Thymus (tissue), 11 donors: ENCODE measurements around the gene PET100. TPM values are rescaled to one million over a fixed set of nuclear protein-coding genes. Genes with fewer than 3 reads are reported as not detected.

Source experiments
- DNase-seq, 9 donors: peaks; one replicate each; pipeline ENCODE4 v3.0.0-alpha.2; 2013; ENCODE audit warnings: low spot score in 9 of 9, low read depth in 6 of 9, missing footprints in 1 of 9
- H3K27ac ChIP-seq, 2 donors: one replicate each; pipeline ENCODE4 v1.5.1; 2013; ENCODE audit warnings: control low read depth in 1 of 2, low read depth in 1 of 2, low read length in 1 of 2, mild to moderate bottlenecking in 1 of 2, moderate library complexity in 1 of 2
- H3K27me3 ChIP-seq, 2 donors: one replicate each; pipeline ENCODE4 v1.5.1; 2013; ENCODE audit warnings: low read length in 1 of 2; ENCODE audit not compliant: control insufficient read depth in 2 of 2, insufficient read depth in 1 of 2
- H3K36me3 ChIP-seq, 2 donors: one replicate each; pipeline ENCODE4 v1.5.1; 2013; ENCODE audit warnings: low read length in 1 of 2, mild to moderate bottlenecking in 1 of 2, moderate library complexity in 1 of 2; ENCODE audit not compliant: control insufficient read depth in 2 of 2, insufficient read depth in 2 of 2
- H3K4me1 ChIP-seq, 2 donors: one replicate each; pipeline ENCODE4 v1.5.1; 2013; ENCODE audit warnings: low read length in 2 of 2; ENCODE audit not compliant: control insufficient read depth in 2 of 2, insufficient read depth in 2 of 2
- H3K4me3 ChIP-seq, 2 donors: one replicate each; pipeline ENCODE4 v1.5.1; 2013; ENCODE audit warnings: low read length in 2 of 2, control low read depth in 1 of 2, mild to moderate bottlenecking in 1 of 2
- H3K9me3 ChIP-seq, 2 donors: one replicate each; pipeline ENCODE4 v1.5.1; 2013; ENCODE audit warnings: low read length in 1 of 2, mild to moderate bottlenecking in 1 of 2; ENCODE audit not compliant: control insufficient read depth in 2 of 2, insufficient read depth in 1 of 2
- whole genome bisulfite sequencing: extraction: QIAGEN DNeasy Blood & Tissue Kit; methylation state at CpG from one replicate; pipeline ENCODE4 v1.1.7; 2013; 5-methylcytosine and 5-hydroxymethylcytosine counted together
- polyA plus RNA-seq: library from polyadenylated mRNA; stranded (reverse); fragments of 200-250 nt; gene quantifications from one replicate; pipeline ENCODE4 v1.2.3, GENCODE V29; 2013
- total RNA-seq: library from RNA; stranded (reverse); fragments of 120-200 nt; gene quantifications from one replicate; pipeline ENCODE4 v1.2.4, GENCODE V29; 2013
- donor health status: healthy.

The PET100 gene
- total and polyA plus RNA-seq, 2 donors: 143 to 216 TPM

GRCh38 chr19:7677669-7678311, 48.2 kb downstream of the PET100 start:
- 53% methylated on average over 12 of the region's 12 CpGs for WGBS
- no peak overlapping the region for H3K4me3 ChIP-seq
- H3K27ac ChIP-seq: no peak overlapping the region

GRCh38 chr19:7678971-7679751, 49.6 kb downstream of the PET100 start:
- Histone ChIP-seq H3K27ac (peak overlapping the region; percentile 72 to 92), H3K36me3 (peaks cover 12 to 17% of the 10 kb centered on the region in 2 donors), H3K4me3 (no peak overlapping the region), H3K4me1 (peaks cover 44 to 67% of the 10 kb centered on the region in 2 donors), H3K9me3 (peaks cover 0 to 7% of the 10 kb centered on the region in 2 donors), H3K27me3 (peaks cover 0 to 22% of the 10 kb centered on the region in 2 donors)
- 41% methylated on average over 30 of the region's 30 CpGs for WGBS
- peak in 7 of 9 donors; percentile 60 to 90 (median 79) for DNase-seq

More at GRCh38 chr19:7677669-7678311, 48.2 kb downstream of the PET100 start:
- H3K36me3 ChIP-seq: peaks cover 4 to 7% of the 10 kb centered on the region in 2 donors
- peaks cover 0 to 23% of the 10 kb centered on the region in 2 donors for H3K27me3 ChIP-seq
- DNase-seq: no peak
- H3K9me3 ChIP-seq: peaks cover 0 to 13% of the 10 kb centered on the region in 2 donors
- H3K4me1 ChIP-seq: peaks cover 48 to 74% of the 10 kb centered on the region in 2 donors

GRCh38 chr19:7679771-7680605, 50.4 kb downstream of the PET100 start:
- WGBS: 69% methylated on average over 22 of the region's 22 CpGs
- Histone ChIP-seq H3K27ac (peak overlapping the region; percentile 72 to 92), H3K4me3 (peak overlapping the region; percentile 19 to 98), H3K36me3 (peaks cover 12 to 17% of the 10 kb centered on the region in 2 donors), H3K4me1 (peaks cover 44 to 64% of the 10 kb centered on the region in 2 donors), H3K9me3 (peaks cover 0 to 4% of the 10 kb centered on the region in 2 donors), H3K27me3 (peaks cover 0 to 19% of the 10 kb centered on the region in 2 donors)
- peak in 1 of 9 donors; percentile 23 for DNase-seq

GRCh38 chr19:7680606-7681339, 51.2 kb downstream of the PET100 start, which contains the start of gene TRAPPC5:
TRAPPC5 (plus strand) TSS chr19:7680833; CDS start chr19:7682254, 1,421 bp downstream.
- Histone ChIP-seq H3K27me3 (peaks cover 0 to 17% of the 10 kb centered on the region in 2 donors), H3K36me3 (peaks cover 12 to 21% of the 10 kb centered on the region in 2 donors), H3K9me3 (peaks cover 0 to 4% of the 10 kb centered on the region in 2 donors), H3K27ac (peak within 1 kb of the TSS; percentile 90 to 92), H3K4me3 (peak within 1 kb of the TSS; percentile 98), H3K4me1 (peaks cover 42 to 60% of the 10 kb centered on the region in 2 donors)
- under 1% methylated on average over 79 of the region's 79 CpGs for WGBS
- DNase-seq: peak in 8 of 9 donors; percentile 82 to 95 (median 86)

Other genes starting within 250 kb of the PET100 start
- gene PEX11G, start 140.8 kb upstream of the PET100 start, total RNA-seq: 3.3 TPM
- gene PEX11G, start 140.8 kb upstream of the PET100 start, polyA plus RNA-seq: 4.8 TPM
- 7.1 TPM for gene ZNF358, start 113.7 kb upstream of the PET100 start, total RNA-seq
- gene ZNF358, start 113.7 kb upstream of the PET100 start, polyA plus RNA-seq: 23.5 TPM
- 2.8 TPM for gene MCOLN1, start 107.2 kb upstream of the PET100 start, total RNA-seq
- 41.0 TPM for gene MCOLN1, start 107.2 kb upstream of the PET100 start, polyA plus RNA-seq
- gene PNPLA6, start 94.1 kb upstream of the PET100 start, total RNA-seq: 17.3 TPM
- 75.3 TPM for gene PNPLA6, start 94.1 kb upstream of the PET100 start, polyA plus RNA-seq
- gene CAMSAP3, start 33.9 kb upstream of the PET100 start, total RNA-seq: 1.3 TPM
- 2.5 TPM for gene CAMSAP3, start 33.9 kb upstream of the PET100 start, polyA plus RNA-seq
- gene XAB2, start 248 bp upstream of the PET100 start, total RNA-seq: 29.2 TPM
- 60.6 TPM for gene XAB2, start 248 bp upstream of the PET100 start, polyA plus RNA-seq
- 1.9 TPM for gene PCP2, start 3.9 kb downstream of the PET100 start, total RNA-seq
- 9.4 TPM for gene PCP2, start 3.9 kb downstream of the PET100 start, polyA plus RNA-seq
- gene STXBP2, start 7.3 kb downstream of the PET100 start, total RNA-seq: 45.3 TPM
- gene STXBP2, start 7.3 kb downstream of the PET100 start, polyA plus RNA-seq: 140 TPM
- 9.5 TPM for gene RETN, start 39.3 kb downstream of the PET100 start, total RNA-seq
- 33.1 TPM for gene RETN, start 39.3 kb downstream of the PET100 start, polyA plus RNA-seq
- gene MCEMP1, start 47.3 kb downstream of the PET100 start, total RNA-seq: 0.28 TPM
- gene MCEMP1, start 47.3 kb downstream of the PET100 start, polyA plus RNA-seq: 1.6 TPM
- gene TRAPPC5, start 51.0 kb downstream of the PET100 start, total RNA-seq: 108 TPM
- gene TRAPPC5, start 51.0 kb downstream of the PET100 start, polyA plus RNA-seq: 59.5 TPM
- 3.1 TPM for gene FCER2, start 72.3 kb downstream of the PET100 start, total RNA-seq
- 14.4 TPM for gene FCER2, start 72.3 kb downstream of the PET100 start, polyA plus RNA-seq
- gene CLEC4G, start 102.3 kb downstream of the PET100 start, total RNA-seq: 0.52 TPM
- 3.2 TPM for gene CLEC4G, start 102.3 kb downstream of the PET100 start, polyA plus RNA-seq
- gene CD209, start 117.7 kb downstream of the PET100 start, total RNA-seq: 3.4 TPM
- 8.5 TPM for gene CD209, start 117.7 kb downstream of the PET100 start, polyA plus RNA-seq
- gene CLEC4M, start 133.4 kb downstream of the PET100 start, total RNA-seq: 0.19 TPM
- 0.50 TPM for gene CLEC4M, start 133.4 kb downstream of the PET100 start, polyA plus RNA-seq
- 4.9 TPM for gene EVI5L, start 200.4 kb downstream of the PET100 start, total RNA-seq
- 7.6 TPM for gene EVI5L, start 200.4 kb downstream of the PET100 start, polyA plus RNA-seq
- 0.09 TPM for gene PRR36, start 244.6 kb downstream of the PET100 start, total RNA-seq
- gene PRR36, start 244.6 kb downstream of the PET100 start, polyA plus RNA-seq: 0.16 TPM